ENCODE data around the gene ZFYVE16.

DNA sequence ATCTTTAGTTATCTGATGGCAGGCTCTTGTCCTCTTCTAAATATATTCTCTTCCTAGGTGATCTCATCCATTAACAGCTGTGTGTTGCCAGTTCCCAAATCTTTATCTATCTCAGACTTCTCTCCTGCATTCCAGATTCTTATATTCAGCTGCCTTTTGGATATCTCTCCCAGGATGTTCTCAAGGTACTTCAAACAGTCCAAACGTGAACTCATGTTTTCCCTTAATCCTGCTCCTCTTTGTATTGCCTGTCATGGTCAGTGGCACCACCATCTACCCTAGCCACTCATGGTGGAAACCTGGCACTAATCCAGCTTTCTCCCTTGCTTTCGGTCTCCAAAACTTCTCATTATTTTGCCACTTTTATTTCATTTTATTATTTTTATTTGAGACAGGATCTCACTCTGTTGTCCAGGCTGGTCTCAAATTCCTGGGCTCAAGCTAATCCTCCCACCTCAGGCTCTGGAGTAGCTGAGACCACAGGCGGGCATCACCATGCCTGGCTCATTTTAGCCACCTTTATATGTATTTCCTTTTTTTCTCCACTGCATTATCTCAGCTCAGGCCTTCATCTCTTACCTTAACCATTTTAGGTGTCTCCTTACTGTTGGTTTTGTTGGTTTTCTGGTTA, 3.8 kb downstream of the ZFYVE16 start:
- TF ChIP-seq MATR3 (CRISPR knock-in tag; IDR thresholded peaks at IDR 0.05) (no peak), RXRB (CRISPR knock-in tag; IDR thresholded peaks at IDR 0.05; ENCODE audit: borderline replicate concordance) (no peak), RAD21 (CRISPR knock-in tag; IDR thresholded peaks at IDR 0.05) (no peak), ZNF274 (CRISPR knock-in tag; IDR thresholded peaks at IDR 0.05) (no peak), SAP130 (CRISPR knock-in tag; IDR thresholded peaks at IDR 0.05; ENCODE audit: low read depth) (no peak), CCAR2 (optimal IDR thresholded peaks at IDR 0.05; ENCODE audit: low read depth, low read length) (no peak)
- TF ChIP-seq, protein P1, sequence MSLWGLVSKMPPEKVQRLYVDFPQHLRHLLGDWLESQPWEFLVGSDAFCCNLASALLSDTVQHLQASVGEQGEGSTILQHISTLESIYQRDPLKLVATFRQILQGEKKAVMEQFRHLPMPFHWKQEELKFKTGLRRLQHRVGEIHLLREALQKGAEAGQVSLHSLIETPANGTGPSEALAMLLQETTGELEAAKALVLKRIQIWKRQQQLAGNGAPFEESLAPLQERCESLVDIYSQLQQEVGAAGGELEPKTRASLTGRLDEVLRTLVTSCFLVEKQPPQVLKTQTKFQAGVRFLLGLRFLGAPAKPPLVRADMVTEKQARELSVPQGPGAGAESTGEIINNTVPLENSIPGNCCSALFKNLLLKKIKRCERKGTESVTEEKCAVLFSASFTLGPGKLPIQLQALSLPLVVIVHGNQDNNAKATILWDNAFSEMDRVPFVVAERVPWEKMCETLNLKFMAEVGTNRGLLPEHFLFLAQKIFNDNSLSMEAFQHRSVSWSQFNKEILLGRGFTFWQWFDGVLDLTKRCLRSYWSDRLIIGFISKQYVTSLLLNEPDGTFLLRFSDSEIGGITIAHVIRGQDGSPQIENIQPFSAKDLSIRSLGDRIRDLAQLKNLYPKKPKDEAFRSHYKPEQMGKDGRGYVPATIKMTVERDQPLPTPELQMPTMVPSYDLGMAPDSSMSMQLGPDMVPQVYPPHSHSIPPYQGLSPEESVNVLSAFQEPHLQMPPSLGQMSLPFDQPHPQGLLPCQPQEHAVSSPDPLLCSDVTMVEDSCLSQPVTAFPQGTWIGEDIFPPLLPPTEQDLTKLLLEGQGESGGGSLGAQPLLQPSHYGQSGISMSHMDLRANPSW (CRISPR knock-in tag; IDR thresholded peaks at IDR 0.05; ENCODE audit: borderline replicate concordance) = no peak
